Measurements from ENCODE around the gene NUDC. TPM values are rescaled to one million over a fixed set of nuclear protein-coding genes. Genes with fewer than 3 reads are reported as not detected.

Gene NUDC
- total and polyA plus RNA-seq, 2 of the 13 experiments (the other 11 are each of a cell fraction or from before 2014, with no cell fraction given), result 34.7 to 104 TPM

DNA sequence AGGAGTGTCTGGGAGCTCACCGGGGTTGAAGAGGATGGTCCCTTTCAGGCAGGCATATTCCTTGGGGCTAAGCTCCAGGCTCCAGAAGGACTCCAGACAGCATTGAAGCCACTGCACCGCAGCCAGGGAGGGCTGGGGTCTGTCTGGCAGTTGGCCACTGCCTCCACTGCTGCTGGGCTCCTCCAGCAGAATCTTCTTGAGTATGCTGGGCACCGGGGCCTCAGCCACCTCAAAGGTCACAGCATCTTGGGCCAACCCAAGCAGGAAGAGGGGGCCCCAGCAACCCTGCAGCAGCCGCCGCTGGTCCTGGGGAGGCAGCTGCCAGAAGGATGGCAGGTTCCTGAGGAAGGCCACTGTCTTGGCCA is 8.2 kb upstream of the NUDC start (continued):
- 0 out of 2 replicates have a peak, but pooled peaks have one; percentile 44 for TF ChIP-seq MTA3 (CRISPR knock-in tag; IDR thresholded peaks at IDR 0.05)
- no peak for TF ChIP-seq ZFP41 (CRISPR knock-in tag; IDR thresholded peaks at IDR 0.05; ENCODE audit: borderline replicate concordance)
- TF ChIP-seq AGO2 (optimal IDR thresholded peaks at IDR 0.05; ENCODE audit: low read depth, low read length), result peak; percentile 99
- peak; percentile 88; the same call in 1 of the 2 replicates for TF ChIP-seq THYN1 (CRISPR knock-in tag; IDR thresholded peaks at IDR 0.05; ENCODE audit: borderline replicate concordance, low read depth)
- no peak for TF ChIP-seq IKZF4 (CRISPR knock-in tag; IDR thresholded peaks at IDR 0.05; ENCODE audit: borderline replicate concordance, low read depth, not compliant biosample characterization)
- no peak for TF ChIP-seq ZSCAN20 (CRISPR knock-in tag; IDR thresholded peaks at IDR 0.05; ENCODE audit: borderline replicate concordance)
- TF ChIP-seq, protein P1, sequence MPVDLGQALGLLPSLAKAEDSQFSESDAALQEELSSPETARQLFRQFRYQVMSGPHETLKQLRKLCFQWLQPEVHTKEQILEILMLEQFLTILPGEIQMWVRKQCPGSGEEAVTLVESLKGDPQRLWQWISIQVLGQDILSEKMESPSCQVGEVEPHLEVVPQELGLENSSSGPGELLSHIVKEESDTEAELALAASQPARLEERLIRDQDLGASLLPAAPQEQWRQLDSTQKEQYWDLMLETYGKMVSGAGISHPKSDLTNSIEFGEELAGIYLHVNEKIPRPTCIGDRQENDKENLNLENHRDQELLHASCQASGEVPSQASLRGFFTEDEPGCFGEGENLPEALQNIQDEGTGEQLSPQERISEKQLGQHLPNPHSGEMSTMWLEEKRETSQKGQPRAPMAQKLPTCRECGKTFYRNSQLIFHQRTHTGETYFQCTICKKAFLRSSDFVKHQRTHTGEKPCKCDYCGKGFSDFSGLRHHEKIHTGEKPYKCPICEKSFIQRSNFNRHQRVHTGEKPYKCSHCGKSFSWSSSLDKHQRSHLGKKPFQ (CRISPR knock-in tag; IDR thresholded peaks at IDR 0.05; ENCODE audit: insufficient replicate concordance), result no peak
- no peak for TF ChIP-seq NFRKB (IDR thresholded peaks at IDR 0.05)
- TF ChIP-seq, protein P2, sequence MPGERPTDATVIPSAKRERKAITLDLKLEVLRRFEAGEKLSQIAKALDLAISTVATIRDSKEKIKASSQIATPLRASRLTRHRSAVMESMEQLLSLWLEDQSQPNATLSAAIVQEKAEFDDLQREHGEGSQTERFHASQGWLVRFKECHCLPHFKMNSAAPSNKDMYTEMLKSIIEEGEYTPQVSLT (CRISPR knock-in tag; IDR thresholded peaks at IDR 0.05; ENCODE audit: borderline replicate concordance, low read depth), result no peak
- TF ChIP-seq TMF1 (CRISPR knock-in tag; IDR thresholded peaks at IDR 0.05; ENCODE audit: low read depth), result peak; percentile 24; the same call in 1 of the 2 replicates
- TF ChIP-seq, protein P3, sequence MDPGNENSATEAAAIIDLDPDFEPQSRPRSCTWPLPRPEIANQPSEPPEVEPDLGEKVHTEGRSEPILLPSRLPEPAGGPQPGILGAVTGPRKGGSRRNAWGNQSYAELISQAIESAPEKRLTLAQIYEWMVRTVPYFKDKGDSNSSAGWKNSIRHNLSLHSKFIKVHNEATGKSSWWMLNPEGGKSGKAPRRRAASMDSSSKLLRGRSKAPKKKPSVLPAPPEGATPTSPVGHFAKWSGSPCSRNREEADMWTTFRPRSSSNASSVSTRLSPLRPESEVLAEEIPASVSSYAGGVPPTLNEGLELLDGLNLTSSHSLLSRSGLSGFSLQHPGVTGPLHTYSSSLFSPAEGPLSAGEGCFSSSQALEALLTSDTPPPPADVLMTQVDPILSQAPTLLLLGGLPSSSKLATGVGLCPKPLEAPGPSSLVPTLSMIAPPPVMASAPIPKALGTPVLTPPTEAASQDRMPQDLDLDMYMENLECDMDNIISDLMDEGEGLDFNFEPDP (CRISPR knock-in tag; conservative IDR thresholded peaks at IDR 0.05), result 0 out of 2 replicates have a peak, but pooled peaks have one; percentile 27
- TF ChIP-seq, protein P4, sequence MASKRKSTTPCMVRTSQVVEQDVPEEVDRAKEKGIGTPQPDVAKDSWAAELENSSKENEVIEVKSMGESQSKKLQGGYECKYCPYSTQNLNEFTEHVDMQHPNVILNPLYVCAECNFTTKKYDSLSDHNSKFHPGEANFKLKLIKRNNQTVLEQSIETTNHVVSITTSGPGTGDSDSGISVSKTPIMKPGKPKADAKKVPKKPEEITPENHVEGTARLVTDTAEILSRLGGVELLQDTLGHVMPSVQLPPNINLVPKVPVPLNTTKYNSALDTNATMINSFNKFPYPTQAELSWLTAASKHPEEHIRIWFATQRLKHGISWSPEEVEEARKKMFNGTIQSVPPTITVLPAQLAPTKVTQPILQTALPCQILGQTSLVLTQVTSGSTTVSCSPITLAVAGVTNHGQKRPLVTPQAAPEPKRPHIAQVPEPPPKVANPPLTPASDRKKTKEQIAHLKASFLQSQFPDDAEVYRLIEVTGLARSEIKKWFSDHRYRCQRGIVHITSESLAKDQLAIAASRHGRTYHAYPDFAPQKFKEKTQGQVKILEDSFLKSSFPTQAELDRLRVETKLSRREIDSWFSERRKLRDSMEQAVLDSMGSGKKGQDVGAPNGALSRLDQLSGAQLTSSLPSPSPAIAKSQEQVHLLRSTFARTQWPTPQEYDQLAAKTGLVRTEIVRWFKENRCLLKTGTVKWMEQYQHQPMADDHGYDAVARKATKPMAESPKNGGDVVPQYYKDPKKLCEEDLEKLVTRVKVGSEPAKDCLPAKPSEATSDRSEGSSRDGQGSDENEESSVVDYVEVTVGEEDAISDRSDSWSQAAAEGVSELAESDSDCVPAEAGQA (IDR thresholded peaks at IDR 0.05; ENCODE audit: low read depth), result no peak
- TF ChIP-seq, protein P4 (CRISPR knock-in tag; IDR thresholded peaks at IDR 0.05; ENCODE audit: borderline replicate concordance), result no peak
- TF ChIP-seq ZNF790 (CRISPR knock-in tag; IDR thresholded peaks at IDR 0.05; ENCODE audit: borderline replicate concordance), result 0 out of 2 replicates have a peak, but pooled peaks have one; percentile 17
- TF ChIP-seq MIXL1 (CRISPR knock-in tag; IDR thresholded peaks at IDR 0.05), result no peak
- no peak; the same call in 1 of the 2 replicates for TF ChIP-seq ZNF337 (CRISPR knock-in tag; IDR thresholded peaks at IDR 0.05; ENCODE audit: borderline replicate concordance, low read depth)
- TF ChIP-seq ATF1 (CRISPR knock-in tag; IDR thresholded peaks at IDR 0.05), result no peak
- no peak for TF ChIP-seq CHCHD3 (CRISPR knock-in tag; IDR thresholded peaks at IDR 0.05)
- no peak for TF ChIP-seq YEATS2 (CRISPR knock-in tag; IDR thresholded peaks at IDR 0.05; ENCODE audit: borderline replicate concordance)
- TF ChIP-seq RCOR2 (CRISPR knock-in tag; IDR thresholded peaks at IDR 0.05), result no peak
- 0 out of 2 replicates have a peak, but pooled peaks have one; percentile 86 for TF ChIP-seq ZNF572 (CRISPR knock-in tag; IDR thresholded peaks at IDR 0.05)
- TF ChIP-seq PAF1 (CRISPR knock-in tag; IDR thresholded peaks at IDR 0.05), result peak; percentile 96
- TF ChIP-seq ZBTB7A (CRISPR knock-in tag; IDR thresholded peaks at IDR 0.05), result no peak

All from HepG2 (cell line).